ENCODE data around the gene PDE6B.

PDE6B gene

DNA sequence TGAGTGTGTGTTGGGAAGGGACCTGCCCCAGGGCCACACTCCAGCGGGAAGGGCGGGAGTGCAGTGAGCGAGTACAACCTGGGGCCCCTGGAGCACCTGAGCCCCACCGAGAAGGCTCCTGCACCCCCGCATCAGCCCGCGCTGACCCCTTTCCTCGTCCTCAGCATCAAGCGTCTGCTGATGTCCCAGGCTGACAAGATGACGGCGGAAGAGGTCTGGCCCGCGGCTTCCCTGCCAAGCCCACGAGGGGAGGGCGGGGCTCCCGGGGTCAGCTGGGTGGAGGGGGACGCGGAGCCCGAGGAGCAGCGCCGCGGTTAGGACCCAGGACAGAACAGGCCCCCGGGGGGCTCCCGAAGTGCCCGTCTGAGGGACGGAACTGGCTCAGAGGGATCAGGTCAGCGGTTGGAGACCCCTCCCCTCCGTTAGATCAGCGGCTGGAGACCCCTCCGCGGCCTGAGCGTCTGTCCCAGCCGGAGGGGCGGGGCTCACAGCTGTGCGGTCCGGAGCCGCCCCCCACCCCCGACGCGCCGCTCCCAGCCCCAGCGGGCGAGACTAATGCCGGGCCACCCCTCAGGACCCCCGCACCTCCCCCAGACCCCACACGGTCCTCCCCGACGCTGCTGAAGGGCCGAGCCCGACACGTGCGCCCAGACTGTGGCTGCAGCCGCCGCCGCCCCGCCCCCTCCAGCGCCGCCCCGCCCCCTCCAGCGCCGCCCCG lies 55.7 kb downstream of the PDE6B start:
- H3K27ac ChIP-seq (ENCODE audit: low read depth, low read length): no peak overlapping the region
- H3K9me2 ChIP-seq (replicated peaks; ENCODE audit: insufficient read depth, low read length): no peaks in the 10 kb centered on the region
- H4K20me1 ChIP-seq (ENCODE audit: low read depth, low read length): no peaks in the 10 kb centered on the region
- no peak for TF ChIP-seq EZH2phosphoT487 (conservative IDR thresholded peaks at IDR 0.05; ENCODE audit: low read length)
- TF ChIP-seq, protein P1, sequence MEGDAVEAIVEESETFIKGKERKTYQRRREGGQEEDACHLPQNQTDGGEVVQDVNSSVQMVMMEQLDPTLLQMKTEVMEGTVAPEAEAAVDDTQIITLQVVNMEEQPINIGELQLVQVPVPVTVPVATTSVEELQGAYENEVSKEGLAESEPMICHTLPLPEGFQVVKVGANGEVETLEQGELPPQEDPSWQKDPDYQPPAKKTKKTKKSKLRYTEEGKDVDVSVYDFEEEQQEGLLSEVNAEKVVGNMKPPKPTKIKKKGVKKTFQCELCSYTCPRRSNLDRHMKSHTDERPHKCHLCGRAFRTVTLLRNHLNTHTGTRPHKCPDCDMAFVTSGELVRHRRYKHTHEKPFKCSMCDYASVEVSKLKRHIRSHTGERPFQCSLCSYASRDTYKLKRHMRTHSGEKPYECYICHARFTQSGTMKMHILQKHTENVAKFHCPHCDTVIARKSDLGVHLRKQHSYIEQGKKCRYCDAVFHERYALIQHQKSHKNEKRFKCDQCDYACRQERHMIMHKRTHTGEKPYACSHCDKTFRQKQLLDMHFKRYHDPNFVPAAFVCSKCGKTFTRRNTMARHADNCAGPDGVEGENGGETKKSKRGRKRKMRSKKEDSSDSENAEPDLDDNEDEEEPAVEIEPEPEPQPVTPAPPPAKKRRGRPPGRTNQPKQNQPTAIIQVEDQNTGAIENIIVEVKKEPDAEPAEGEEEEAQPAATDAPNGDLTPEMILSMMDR (IDR thresholded peaks at IDR 0.05; ENCODE audit: insufficient read depth, low read length, poor library complexity, severe bottlenecking): no peak
- H3K9me3 ChIP-seq (ENCODE audit: insufficient read depth, low read length): no peaks in the 10 kb centered on the region
- H3F3A ChIP-seq (ENCODE audit: insufficient read depth): peaks cover 22% of the 10 kb centered on the region
- peak overlapping the region; percentile 5; the same call in 1 of the 2 replicates for H3K9ac ChIP-seq (ENCODE audit: low read length)
- no peaks in the 10 kb centered on the region for H3K36me3 ChIP-seq (ENCODE audit: low read length)
- no peak overlapping the region for H2AFZ ChIP-seq (ENCODE audit: low read depth, low read length, severe bottlenecking)
- no peaks in the 10 kb centered on the region for H3K79me2 ChIP-seq (ENCODE audit: insufficient read depth, low read length)
- no peaks in the 10 kb centered on the region for H3K27me3 ChIP-seq (ENCODE audit: low read length)
- no peak overlapping the region for H3K4me3 ChIP-seq (ENCODE audit: insufficient read depth, low read length, poor library complexity, severe bottlenecking)
- peak overlapping the region; percentile 24 for H3K4me2 ChIP-seq (ENCODE audit: low read depth, low read length, poor library complexity, severe bottlenecking)

DNA sequence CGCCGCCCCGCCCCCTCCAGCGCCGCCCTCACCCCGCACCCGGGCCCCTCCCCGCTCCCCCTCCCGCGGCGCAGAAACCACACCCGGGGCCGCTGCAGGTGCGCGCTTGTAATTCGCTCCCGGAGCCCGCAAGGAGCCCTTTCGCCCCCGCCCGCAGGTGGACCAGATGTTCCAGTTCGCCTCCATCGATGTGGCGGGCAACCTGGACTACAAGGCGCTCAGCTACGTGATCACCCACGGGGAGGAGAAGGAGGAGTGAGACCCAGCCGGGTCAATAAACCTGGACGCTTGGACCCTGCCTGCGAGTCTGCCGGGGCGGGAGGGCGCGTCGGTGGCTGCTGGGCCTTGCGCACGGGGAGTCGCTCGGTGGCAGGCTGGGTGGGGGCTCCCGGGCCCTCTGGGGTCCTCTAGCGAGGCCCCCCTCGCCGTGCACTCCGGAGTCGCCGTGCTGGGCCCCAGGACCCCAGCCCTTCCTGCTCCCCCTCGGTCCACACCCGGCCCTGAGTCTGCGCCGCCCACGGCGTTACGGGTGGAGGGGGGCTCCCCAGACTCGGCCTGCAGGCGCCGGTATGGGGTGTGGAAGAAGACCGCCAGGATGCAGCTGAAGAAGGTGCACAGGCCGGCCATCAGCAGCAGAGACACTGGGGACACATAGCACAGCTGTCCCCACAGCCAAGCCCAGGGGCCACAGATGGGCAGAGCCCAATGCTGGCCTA lies 56.5 kb downstream of the PDE6B start:
- Histone ChIP-seq H3K9me3 (ENCODE audit: insufficient read depth, low read length) (no peaks in the 10 kb centered on the region), H3K9me2 (replicated peaks; ENCODE audit: insufficient read depth, low read length) (no peaks in the 10 kb centered on the region), H3K79me2 (ENCODE audit: insufficient read depth, low read length) (no peaks in the 10 kb centered on the region), H3K27ac (ENCODE audit: low read depth, low read length) (no peak overlapping the region), H2AFZ (ENCODE audit: low read depth, low read length, severe bottlenecking) (no peak overlapping the region), H3K36me3 (ENCODE audit: low read length) (no peaks in the 10 kb centered on the region), H3F3A (ENCODE audit: insufficient read depth) (peaks cover 15% of the 10 kb centered on the region), H3K27me3 (ENCODE audit: low read length) (no peaks in the 10 kb centered on the region), H4K20me1 (ENCODE audit: low read depth, low read length) (no peaks in the 10 kb centered on the region), H3K9ac (ENCODE audit: low read length) (no peak overlapping the region), H3K4me2 (ENCODE audit: low read depth, low read length, poor library complexity, severe bottlenecking) (no peak overlapping the region), H3K4me3 (ENCODE audit: insufficient read depth, low read length, poor library complexity, severe bottlenecking) (no peak overlapping the region)
- TF ChIP-seq EZH2phosphoT487 (conservative IDR thresholded peaks at IDR 0.05; ENCODE audit: low read length): no peak
- TF ChIP-seq, protein P1 (IDR thresholded peaks at IDR 0.05; ENCODE audit: insufficient read depth, low read length, poor library complexity, severe bottlenecking): no peak

DNA sequence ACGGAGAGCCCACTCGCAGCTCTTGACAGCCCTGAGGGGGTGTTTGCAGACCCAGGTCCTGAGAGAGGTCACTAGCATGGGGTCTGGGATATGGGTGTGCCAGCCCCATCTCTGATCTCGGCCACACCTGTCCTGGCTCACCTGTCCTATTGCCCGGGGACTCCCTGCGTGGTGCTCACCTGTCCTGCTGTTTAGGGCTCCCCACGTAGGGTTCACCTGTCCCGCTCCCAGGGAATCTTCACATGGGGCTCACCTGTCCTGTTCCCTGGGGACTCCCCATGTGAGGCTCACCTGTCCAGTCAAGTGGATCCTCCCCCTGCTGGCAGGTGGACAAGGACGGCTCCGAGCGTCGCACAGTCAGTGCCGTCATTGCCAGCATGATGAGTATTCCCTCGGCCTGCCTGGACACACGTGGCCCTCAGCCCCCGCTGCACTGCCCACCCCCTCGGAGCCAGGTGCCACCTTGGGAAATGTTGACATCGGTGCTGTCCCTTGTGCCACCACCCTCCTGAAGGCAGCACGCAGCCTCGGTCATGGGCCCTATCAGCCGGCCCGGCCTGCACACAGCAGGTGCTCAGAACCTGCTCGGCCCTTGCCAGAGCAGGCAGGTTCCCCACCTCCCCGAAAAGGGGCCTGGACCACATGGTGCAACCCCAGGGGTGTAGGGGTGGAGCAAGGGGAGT lies 57.3 kb downstream of the PDE6B start:
- Histone ChIP-seq H3K27me3 (ENCODE audit: low read length) (no peaks in the 10 kb centered on the region), H3K27ac (ENCODE audit: low read depth, low read length) (no peak overlapping the region), H3K79me2 (ENCODE audit: insufficient read depth, low read length) (no peaks in the 10 kb centered on the region), H4K20me1 (ENCODE audit: low read depth, low read length) (no peaks in the 10 kb centered on the region), H3K4me2 (ENCODE audit: low read depth, low read length, poor library complexity, severe bottlenecking) (no peak overlapping the region), H3K9me2 (replicated peaks; ENCODE audit: insufficient read depth, low read length) (no peaks in the 10 kb centered on the region), H3K36me3 (ENCODE audit: low read length) (no peaks in the 10 kb centered on the region), H3K4me3 (ENCODE audit: insufficient read depth, low read length, poor library complexity, severe bottlenecking) (no peak overlapping the region), H3K9ac (ENCODE audit: low read length) (no peak overlapping the region), H3K9me3 (ENCODE audit: insufficient read depth, low read length) (no peaks in the 10 kb centered on the region), H3F3A (ENCODE audit: insufficient read depth) (peaks cover 8% of the 10 kb centered on the region; the same call in 1 of the 2 replicates), H2AFZ (ENCODE audit: low read depth, low read length, severe bottlenecking) (no peak overlapping the region)
- no peak for TF ChIP-seq EZH2phosphoT487 (conservative IDR thresholded peaks at IDR 0.05; ENCODE audit: low read length)
- TF ChIP-seq, protein P1 (IDR thresholded peaks at IDR 0.05; ENCODE audit: insufficient read depth, low read length, poor library complexity, severe bottlenecking): no peak
